Memory B cell (primary cell): ENCODE results near the gene TMEM62.

ENCODE experiments used
- ATAC-seq: fragments of 150-1000 bp; cut with Tn5 transposase; 2 replicates; pipeline ENCODE4 v1.10.0; 2021; ENCODE audit warnings: low read depth, mild to moderate bottlenecking, moderate library complexity
- DNase-seq, 2 donors: peaks; one replicate each; pipeline ENCODE4 v3.0.0; 2022; ENCODE audit warnings: low spot score in 2 of 2
- H3K27ac Mint-ChIP-seq: one replicate; pipeline ENCODE4 v1.8.0; 2022; ENCODE audit warnings: mild to moderate bottlenecking, moderate library complexity, mixed read lengths
- H3K27me3 Mint-ChIP-seq: one replicate; pipeline ENCODE4 v1.8.0; 2022; ENCODE audit warnings: mixed read lengths
- H3K36me3 Mint-ChIP-seq: one replicate; pipeline ENCODE4 v1.8.0; 2022; ENCODE audit warnings: mild to moderate bottlenecking, mixed read lengths
- H3K4me1 Mint-ChIP-seq: one replicate; pipeline ENCODE4 v1.8.0; 2022; ENCODE audit warnings: mixed read lengths
- H3K4me3 Mint-ChIP-seq: one replicate; pipeline ENCODE4 v1.8.0; 2022; ENCODE audit warnings: mild to moderate bottlenecking, moderate library complexity, mixed read lengths
- H3K9me3 Mint-ChIP-seq: one replicate; pipeline ENCODE4 v1.8.0; 2022; ENCODE audit warnings: mixed read lengths

Gene TMEM62

GRCh38 chr15:43133430-43134156, at the start of gene TMEM62:
Gene TMEM62 (plus strand): TSS chr15:43133586. CDS start chr15:43133803, 217 bp downstream.
- Mint-ChIP-seq H3K9me3 (peaks cover 7% of the 10 kb centered on the region), H3K4me3 (peak within 1 kb of the TSS; percentile 93), H3K4me1 (peaks cover 21% of the 10 kb centered on the region), H3K27me3 (no peaks in the 10 kb centered on the region), H3K36me3 (peaks cover 11% of the 10 kb centered on the region), H3K27ac (peak within 1 kb of the TSS; percentile 90)
- peak; percentile 76 to 78 for DNase-seq
- ATAC-seq, result peak; percentile 92

DNA sequence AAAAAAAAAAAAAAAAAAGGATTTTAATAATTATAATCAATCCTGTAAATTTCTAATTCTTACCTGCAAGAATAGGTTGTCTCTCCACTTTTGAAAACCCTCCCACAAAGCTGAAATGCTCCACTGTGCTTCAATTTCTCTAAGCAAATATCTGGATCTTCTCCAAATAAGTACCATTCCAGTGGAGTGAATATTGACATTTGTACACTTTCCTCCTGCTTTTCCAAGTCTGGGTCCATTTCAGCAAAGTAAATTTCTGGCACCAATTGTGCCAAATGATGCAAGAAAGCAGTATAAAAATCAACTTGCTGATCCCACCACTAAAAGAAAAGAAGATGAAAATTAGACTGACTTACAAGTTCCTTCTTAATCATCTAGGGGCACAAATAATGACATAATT, 47.5 kb upstream of the TMEM62 start:
- Mint-ChIP-seq H3K27ac (no peak overlapping the region), H3K9me3 (no peaks in the 10 kb centered on the region), H3K36me3 (peaks cover 17% of the 10 kb centered on the region), H3K27me3 (no peaks in the 10 kb centered on the region), H3K4me3 (no peak overlapping the region), H3K4me1 (peaks cover 10% of the 10 kb centered on the region)
- no peak for DNase-seq
- ATAC-seq, result no peak

DNA sequence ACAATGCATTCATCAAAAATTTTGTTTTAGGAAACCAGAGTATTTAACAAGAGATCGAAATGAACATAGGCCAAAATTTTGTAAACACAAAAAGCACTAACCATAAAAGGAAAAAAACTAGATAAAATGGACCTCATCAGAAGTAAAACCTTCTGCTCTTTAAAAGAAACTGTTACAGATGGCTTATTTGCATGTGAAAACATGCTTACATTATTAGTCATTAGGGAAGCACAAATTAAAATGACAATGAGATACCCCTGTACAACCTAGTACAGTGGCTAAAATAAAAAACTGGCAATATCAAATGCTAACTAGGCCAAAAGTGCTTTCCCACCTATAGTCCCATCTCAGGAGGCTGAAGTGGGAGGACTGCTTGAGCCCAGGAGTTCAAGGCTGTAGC, 46.8 kb upstream of the TMEM62 start:
- Mint-ChIP-seq H3K4me3 (no peak overlapping the region), H3K36me3 (peaks cover 17% of the 10 kb centered on the region), H3K27me3 (no peaks in the 10 kb centered on the region), H3K27ac (no peak overlapping the region), H3K4me1 (peaks cover 10% of the 10 kb centered on the region), H3K9me3 (no peaks in the 10 kb centered on the region)
- ATAC-seq (no peak), DNase-seq (no peak)

GRCh38 chr15:43091859-43092258, 41.5 kb upstream of the TMEM62 start:
- Mint-ChIP-seq H3K27ac (no peak overlapping the region), H3K4me1 (peaks cover 20% of the 10 kb centered on the region), H3K27me3 (no peaks in the 10 kb centered on the region), H3K9me3 (no peaks in the 10 kb centered on the region), H3K4me3 (no peak overlapping the region), H3K36me3 (peaks cover 15% of the 10 kb centered on the region)
- no peak for ATAC-seq
- no peak for DNase-seq

DNA sequence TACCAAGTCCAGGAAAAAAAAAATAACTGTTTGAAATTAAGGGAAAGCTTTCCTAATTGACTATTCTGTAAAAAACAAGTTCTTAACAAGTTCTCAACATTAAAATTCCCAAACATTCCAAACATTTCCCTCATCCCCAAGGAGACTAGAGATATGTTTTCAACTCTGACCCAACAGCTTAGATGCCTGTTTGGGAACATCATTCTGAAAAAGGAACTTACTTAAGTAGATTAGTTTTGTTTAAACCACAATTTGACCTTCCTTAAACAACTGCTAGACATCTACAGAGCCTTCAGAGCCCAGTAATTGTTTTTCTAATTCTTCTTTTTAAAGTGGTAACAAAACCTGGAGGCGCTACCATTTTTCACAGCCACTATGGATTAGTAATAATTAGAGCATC, 40.4 kb upstream of the TMEM62 start:
- no peaks in the 10 kb centered on the region for H3K9me3 Mint-ChIP-seq
- ATAC-seq (no peak), DNase-seq (no peak)
- no peak overlapping the region for H3K4me3 Mint-ChIP-seq
- peaks cover 18% of the 10 kb centered on the region for H3K36me3 Mint-ChIP-seq
- no peak overlapping the region for H3K27ac Mint-ChIP-seq
- peaks cover 25% of the 10 kb centered on the region for H3K4me1 Mint-ChIP-seq
- H3K27me3 Mint-ChIP-seq, result no peaks in the 10 kb centered on the region

- no peak for ATAC-seq
- Mint-ChIP-seq H3K36me3 (peaks cover 17% of the 10 kb centered on the region), H3K27ac (no peak overlapping the region), H3K4me3 (no peak overlapping the region), H3K4me1 (peaks cover 26% of the 10 kb centered on the region), H3K9me3 (no peaks in the 10 kb centered on the region), H3K27me3 (no peaks in the 10 kb centered on the region)
- no peak for DNase-seq
Measured at GRCh38 chr15:43094416-43095030, 38.9 kb upstream of the TMEM62 start.

GRCh38 chr15:43095243-43095642, 38.1 kb upstream of the TMEM62 start:
- peaks cover 18% of the 10 kb centered on the region for H3K36me3 Mint-ChIP-seq
- no peak for DNase-seq
- no peak for ATAC-seq
- H3K27ac Mint-ChIP-seq, result no peak overlapping the region
- no peaks in the 10 kb centered on the region for H3K9me3 Mint-ChIP-seq
- H3K27me3 Mint-ChIP-seq, result no peaks in the 10 kb centered on the region
- H3K4me1 Mint-ChIP-seq, result peaks cover 24% of the 10 kb centered on the region
- H3K4me3 Mint-ChIP-seq, result no peak overlapping the region

- ATAC-seq (no peak), DNase-seq (no peak)
- H3K9me3 Mint-ChIP-seq, result no peaks in the 10 kb centered on the region
- H3K27ac Mint-ChIP-seq, result no peak overlapping the region
- no peaks in the 10 kb centered on the region for H3K27me3 Mint-ChIP-seq
- no peak overlapping the region for H3K4me3 Mint-ChIP-seq
- H3K4me1 Mint-ChIP-seq, result peaks cover 26% of the 10 kb centered on the region
- peaks cover 21% of the 10 kb centered on the region for H3K36me3 Mint-ChIP-seq
Measured at GRCh38 chr15:43095708-43096347, 37.6 kb upstream of the TMEM62 start.

- Mint-ChIP-seq H3K36me3 (peaks cover 26% of the 10 kb centered on the region), H3K9me3 (no peaks in the 10 kb centered on the region), H3K27ac (no peak overlapping the region), H3K4me3 (no peak overlapping the region), H3K4me1 (peaks cover 30% of the 10 kb centered on the region), H3K27me3 (no peaks in the 10 kb centered on the region)
- DNase-seq (no peak), ATAC-seq (no peak)
Measured at GRCh38 chr15:43096411-43096810, 37.0 kb upstream of the TMEM62 start.

DNA sequence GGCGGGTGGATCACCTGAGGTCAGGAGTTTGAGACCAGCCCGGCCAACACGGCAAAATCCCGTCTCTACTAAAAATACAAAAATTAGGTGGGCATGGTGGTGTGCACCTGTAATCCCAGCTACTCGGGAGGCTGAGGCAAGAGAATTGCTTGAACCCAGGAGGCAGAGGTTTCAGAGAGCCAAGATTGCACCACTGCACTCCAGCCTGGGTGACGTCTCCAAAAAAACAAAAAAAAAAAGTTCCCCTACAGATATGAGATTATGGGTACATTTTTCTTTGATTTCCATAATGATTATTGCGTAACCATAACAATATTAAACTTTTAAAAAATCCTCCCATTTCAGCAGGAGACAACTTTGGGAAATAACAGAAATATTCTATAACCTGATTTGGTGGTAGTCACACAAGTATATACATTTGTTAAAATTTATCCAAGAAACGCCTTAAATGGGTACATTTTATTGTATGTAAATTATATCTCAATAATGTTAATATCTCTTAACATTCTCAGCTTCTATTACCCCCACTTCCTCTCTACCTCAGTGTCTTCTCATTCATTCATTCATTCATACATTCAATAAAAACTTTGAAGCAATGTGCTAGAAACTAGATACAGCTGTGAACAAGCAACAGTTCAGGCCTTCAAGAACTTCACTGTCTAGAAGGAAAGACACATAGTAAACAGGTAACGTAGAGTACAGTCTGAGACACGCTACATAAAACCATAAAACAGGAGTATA, 34.1 kb upstream of the TMEM62 start:
- peaks cover 30% of the 10 kb centered on the region for H3K36me3 Mint-ChIP-seq
- no peak overlapping the region for H3K27ac Mint-ChIP-seq
- peaks cover 38% of the 10 kb centered on the region for H3K4me1 Mint-ChIP-seq
- DNase-seq (no peak), ATAC-seq (no peak)
- no peaks in the 10 kb centered on the region for H3K27me3 Mint-ChIP-seq
- H3K4me3 Mint-ChIP-seq, result no peak overlapping the region
- no peaks in the 10 kb centered on the region for H3K9me3 Mint-ChIP-seq

- peaks cover 40% of the 10 kb centered on the region for H3K4me1 Mint-ChIP-seq
Measured at GRCh38 chr15:43100971-43101370, 32.4 kb upstream of the TMEM62 start.

DNA sequence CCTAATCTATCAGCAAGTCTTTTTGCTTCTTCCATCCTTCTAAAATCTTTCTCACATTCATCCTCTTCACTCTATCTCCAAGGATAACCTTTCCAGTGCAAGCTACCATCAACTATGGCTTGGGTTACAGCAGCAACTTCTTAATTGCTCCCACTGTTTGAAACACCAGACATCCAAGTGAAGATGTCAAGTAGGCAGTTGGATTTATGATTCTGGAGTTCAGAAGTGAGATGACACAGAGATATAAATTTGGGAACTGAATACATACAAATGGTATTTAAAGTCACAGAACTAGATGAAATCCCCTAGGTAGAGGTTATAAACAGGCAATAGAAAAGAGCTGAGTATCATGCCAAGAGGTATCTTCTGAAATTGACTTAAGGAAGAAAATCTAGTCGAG, 31.2 kb upstream of the TMEM62 start:
- H3K36me3 Mint-ChIP-seq, result peaks cover 27% of the 10 kb centered on the region
- H3K27ac Mint-ChIP-seq, result no peak overlapping the region
- no peaks in the 10 kb centered on the region for H3K27me3 Mint-ChIP-seq
- peaks cover 40% of the 10 kb centered on the region for H3K4me1 Mint-ChIP-seq
- H3K9me3 Mint-ChIP-seq, result no peaks in the 10 kb centered on the region
- H3K4me3 Mint-ChIP-seq, result no peak overlapping the region
- DNase-seq, result no peak
- ATAC-seq, result no peak

More at GRCh38 chr15:43100971-43101370, 32.4 kb upstream of the TMEM62 start:
- Mint-ChIP-seq H3K36me3 (peaks cover 30% of the 10 kb centered on the region), H3K4me3 (no peak overlapping the region), H3K9me3 (no peaks in the 10 kb centered on the region), H3K27ac (no peak overlapping the region), H3K27me3 (no peaks in the 10 kb centered on the region)
- DNase-seq, result no peak
- ATAC-seq, result no peak

DNA sequence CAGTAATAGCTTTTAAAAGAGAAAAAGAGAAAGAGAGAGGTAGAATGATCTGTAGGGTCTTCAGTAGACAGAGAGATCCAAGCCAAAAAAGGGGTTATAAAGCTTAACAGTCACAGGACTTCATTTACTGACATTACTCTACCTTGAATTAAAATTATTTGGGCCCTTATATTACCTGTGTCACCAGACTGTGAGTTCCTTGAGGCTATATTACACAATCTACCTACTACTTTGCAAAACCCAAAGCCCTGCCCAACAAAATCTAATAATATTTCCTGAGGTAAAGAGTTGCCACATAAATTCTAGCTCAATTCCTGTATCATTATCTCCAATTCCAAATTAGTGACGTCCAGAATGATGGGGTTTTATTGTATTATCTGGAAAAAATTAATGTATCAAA, 29.5 kb upstream of the TMEM62 start:
- H3K27ac Mint-ChIP-seq, result no peak overlapping the region
- peaks cover 1% of the 10 kb centered on the region for H3K27me3 Mint-ChIP-seq
- ATAC-seq (no peak), DNase-seq (no peak)
- H3K36me3 Mint-ChIP-seq, result peaks cover 22% of the 10 kb centered on the region
- H3K9me3 Mint-ChIP-seq, result no peaks in the 10 kb centered on the region
- H3K4me3 Mint-ChIP-seq, result no peak overlapping the region
- peaks cover 34% of the 10 kb centered on the region for H3K4me1 Mint-ChIP-seq

- no peak for ATAC-seq
- Mint-ChIP-seq H3K4me1 (peaks cover 34% of the 10 kb centered on the region), H3K36me3 (peaks cover 22% of the 10 kb centered on the region), H3K9me3 (no peaks in the 10 kb centered on the region), H3K4me3 (no peak overlapping the region), H3K27me3 (peaks cover 1% of the 10 kb centered on the region), H3K27ac (no peak overlapping the region)
- no peak for DNase-seq
Measured at GRCh38 chr15:43104426-43104825, 29.0 kb upstream of the TMEM62 start.
